ENCODE measurements around the gene EPHA8.

- TF ChIP-seq EEA1 (CRISPR knock-in tag; IDR thresholded peaks at IDR 0.05; ENCODE audit: borderline replicate concordance), result no peak
- TF ChIP-seq HNRNPK (IDR thresholded peaks at IDR 0.05; ENCODE audit: low read depth, low read length, poor library complexity, severe bottlenecking), result no peak
Observed at GRCh38 chr1:22595108-22595507, 31.8 kb downstream of the EPHA8 start.
